Femur (tissue), 1 donor: ENCODE data around the gene CDK10.
A peak's percentile ranks its signal among the peaks of the same experiment; 100 is the strongest.

Source experiments
- DNase-seq: peaks from one replicate; pipeline ENCODE4 v3.0.0-alpha.2; 2017

CDK10 gene

GRCh38 chr16:89716916-89717687 lies 30.6 kb downstream of the CDK10 start:
- peak; percentile 19 for DNase-seq

GRCh38 chr16:89717688-89718505 lies 31.4 kb downstream of the CDK10 start:
- no peak for DNase-seq

DNA sequence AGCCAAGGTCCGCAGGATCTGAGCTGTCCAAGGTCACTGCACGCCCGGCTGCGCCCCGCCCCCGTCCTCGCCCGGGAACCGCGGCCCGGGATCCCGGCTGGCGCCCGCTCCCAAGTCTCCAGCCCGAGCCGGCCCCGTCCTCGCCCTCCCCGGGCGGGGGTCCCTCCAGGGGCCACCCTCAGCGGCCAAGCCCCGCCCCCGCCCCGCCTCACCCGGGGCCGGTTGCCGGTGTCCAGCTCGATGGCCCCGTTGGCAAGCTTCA lies 34.0 kb downstream of the CDK10 start:
- DNase-seq: no peak

GRCh38 chr16:89720813-89721545 lies 34.5 kb downstream of the CDK10 start, which contains the start of the genes VPS9D1 and ZNF276:
TSS of gene VPS9D1 (minus strand) at chr16:89720898. CDS start at chr16:89720861, 37 bp downstream.
TSS of gene ZNF276 (plus strand) at chr16:89721537. CDS start at chr16:89721641, 104 bp downstream.
- peak; percentile 89 for DNase-seq

DNA sequence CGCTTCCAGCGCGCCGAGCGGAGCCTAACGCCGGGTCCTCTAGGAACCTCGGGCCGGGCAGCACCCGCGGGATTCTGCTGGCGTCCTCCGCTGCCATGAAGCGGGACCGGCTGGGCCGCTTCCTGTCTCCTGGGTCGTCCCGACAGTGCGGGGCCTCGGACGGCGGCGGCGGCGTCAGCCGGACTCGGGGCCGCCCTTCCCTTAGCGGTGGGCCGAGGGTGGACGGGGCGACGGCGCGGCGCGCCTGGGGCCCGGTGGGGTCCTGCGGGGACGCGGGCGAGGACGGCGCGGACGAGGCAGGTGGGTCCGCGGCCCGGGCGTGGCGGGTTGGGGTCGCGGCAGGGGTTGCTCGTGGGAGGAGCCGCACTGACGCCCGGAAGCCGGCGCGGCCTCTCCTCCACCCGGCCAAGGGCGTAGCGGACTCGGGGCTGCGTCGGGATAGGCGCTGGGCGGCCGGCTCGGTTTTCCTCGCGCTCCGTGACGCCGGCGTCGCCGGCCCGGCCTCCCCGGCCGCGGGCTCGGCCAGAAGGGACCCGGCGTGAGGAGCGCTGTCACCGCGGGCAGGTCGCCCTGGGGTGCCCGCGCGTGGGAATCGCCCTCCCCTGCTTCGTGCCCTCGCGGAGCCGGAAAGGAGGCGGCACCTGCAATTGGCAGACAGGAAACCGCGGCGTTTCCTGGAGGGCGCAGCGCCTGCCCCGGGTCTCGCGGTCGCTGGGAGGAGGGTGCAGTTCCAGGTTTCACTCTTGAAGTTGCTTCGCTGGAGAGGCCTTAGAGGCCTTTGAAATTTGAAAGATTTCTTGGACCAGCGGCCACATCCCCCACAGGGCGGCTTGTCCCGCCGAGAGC lies 35.3 kb downstream of the CDK10 start:
- peak; percentile 72 for DNase-seq

DNA sequence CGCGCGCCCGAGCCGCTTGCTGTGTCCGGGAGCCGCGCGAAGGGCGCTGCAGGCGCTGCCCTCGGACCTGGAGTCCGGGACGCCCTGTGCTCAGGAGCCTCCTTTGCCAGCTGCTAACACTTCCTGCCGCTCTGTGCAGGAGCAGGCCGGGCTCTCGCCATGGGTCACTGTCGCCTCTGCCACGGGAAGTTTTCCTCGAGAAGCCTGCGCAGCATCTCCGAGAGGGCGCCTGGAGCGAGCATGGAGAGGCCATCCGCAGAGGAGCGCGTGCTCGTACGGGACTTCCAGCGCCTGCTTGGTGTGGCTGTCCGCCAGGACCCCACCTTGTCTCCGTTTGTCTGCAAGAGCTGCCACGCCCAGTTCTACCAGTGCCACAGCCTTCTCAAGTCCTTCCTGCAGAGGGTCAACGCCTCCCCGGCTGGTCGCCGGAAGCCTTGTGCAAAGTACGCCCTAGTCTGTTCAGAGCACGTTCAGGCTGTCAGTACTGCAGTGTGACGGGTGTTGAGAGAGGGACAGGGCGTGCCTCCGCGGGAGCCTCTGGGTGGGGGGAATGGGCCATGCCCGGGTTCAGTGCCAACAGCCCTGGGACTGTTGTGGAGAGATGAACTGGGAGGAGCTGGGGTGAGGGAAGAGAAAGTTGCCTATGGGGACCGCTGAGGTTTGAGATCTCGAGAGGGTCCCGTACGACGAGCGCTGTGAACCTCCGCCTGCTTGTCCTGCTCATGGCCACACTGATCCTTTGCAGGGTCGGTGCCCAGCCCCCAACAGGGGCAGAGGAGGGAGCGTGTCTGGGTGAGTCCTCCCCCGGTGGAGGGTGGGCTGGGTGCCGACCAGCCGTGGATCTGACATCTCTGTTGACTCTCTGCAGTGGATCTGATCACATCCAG lies 36.1 kb downstream of the CDK10 start:
- DNase-seq: peak; percentile 70

DNA sequence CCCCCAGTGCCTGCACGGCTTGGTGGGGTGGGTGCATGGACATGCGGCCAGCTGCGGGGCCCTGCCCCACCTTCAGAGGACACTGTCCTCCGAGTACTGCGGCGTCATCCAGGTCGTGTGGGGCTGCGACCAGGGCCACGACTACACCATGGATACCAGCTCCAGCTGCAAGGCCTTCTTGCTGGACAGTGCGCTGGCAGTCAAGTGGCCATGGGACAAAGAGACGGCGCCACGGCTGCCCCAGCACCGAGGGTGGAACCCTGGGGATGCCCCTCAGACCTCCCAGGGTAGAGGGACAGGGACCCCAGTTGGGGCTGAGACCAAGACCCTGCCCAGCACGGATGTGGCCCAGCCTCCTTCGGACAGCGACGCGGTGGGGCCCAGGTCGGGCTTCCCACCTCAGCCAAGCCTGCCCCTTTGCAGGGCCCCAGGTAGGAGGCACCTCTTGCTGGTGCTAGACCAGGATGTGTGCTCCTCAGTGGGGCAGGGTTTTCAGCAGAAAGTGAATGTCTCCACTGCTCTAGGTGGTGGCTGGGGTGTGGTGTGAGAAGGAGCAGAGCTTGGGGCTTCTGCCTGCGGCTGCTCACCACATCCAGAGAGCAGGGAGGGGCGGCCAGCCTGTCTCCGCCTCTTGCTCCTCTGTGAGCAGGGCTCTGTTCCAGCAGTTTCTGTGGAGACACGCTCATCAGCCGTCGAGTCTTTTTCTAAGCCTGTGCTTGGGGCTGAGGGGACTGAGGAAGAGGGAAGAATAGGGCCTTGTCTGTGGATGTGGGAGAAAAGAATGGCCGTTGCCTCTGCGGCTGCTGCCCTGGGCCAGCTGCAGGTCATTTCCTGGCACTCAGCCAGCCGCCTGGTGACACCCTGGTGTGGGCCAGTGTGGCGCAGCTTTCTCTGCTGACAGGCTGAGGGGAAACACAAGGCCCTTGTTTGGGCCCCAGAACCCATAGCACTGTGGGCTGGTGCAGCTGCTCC lies 37.1 kb downstream of the CDK10 start:
- no peak for DNase-seq

- no peak for DNase-seq
Measured at GRCh38 chr16:89727406-89728120, 41.1 kb downstream of the CDK10 start.

- DNase-seq: no peak
Measured at GRCh38 chr16:89729293-89729692, 42.8 kb downstream of the CDK10 start.

DNA sequence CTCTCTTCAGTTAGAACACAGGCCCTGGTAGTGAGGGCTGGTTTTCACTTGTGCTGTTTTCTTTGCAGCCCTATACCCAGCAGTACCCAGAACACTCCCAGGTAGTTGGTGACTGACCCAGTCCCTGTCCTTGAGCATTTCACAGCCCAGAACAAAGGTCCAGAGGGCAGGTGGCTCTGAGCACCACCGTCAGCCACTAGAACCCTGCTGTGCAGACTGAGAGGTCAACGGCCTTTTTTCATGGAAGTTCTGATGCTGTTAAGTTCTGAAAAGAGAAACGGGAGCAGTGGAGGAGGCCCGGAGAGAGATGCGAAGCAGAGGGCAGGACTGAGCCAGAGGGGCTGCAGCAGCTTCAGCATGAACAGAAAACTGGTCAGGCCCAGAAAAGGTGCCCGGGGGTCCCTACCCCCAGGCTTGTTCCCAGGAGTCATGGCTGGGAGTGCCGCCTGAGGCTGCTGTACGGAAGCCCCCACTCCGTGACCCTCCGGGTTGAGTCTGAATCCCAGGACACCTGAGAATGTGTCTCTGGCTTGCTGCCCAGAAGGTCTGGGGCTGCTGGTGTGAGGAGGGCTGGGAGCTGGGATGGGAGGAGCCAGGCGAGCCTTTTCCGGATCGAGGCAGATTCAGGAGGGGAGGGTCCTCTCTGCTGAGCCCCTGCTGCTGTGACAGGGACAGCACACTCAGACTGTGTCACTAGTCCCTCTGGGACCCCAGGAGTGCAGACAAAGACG lies 43.5 kb downstream of the CDK10 start:
- peak; percentile 56 for DNase-seq

- DNase-seq: no peak
Measured at GRCh38 chr16:89730610-89731234, 44.2 kb downstream of the CDK10 start.

- DNase-seq: no peak
Measured at GRCh38 chr16:89732142-89732917, 45.8 kb downstream of the CDK10 start.

- DNase-seq: no peak
Measured at GRCh38 chr16:89732918-89733242, 46.4 kb downstream of the CDK10 start.

- DNase-seq: no peak
Measured at GRCh38 chr16:89733322-89733721, 46.8 kb downstream of the CDK10 start.

DNA sequence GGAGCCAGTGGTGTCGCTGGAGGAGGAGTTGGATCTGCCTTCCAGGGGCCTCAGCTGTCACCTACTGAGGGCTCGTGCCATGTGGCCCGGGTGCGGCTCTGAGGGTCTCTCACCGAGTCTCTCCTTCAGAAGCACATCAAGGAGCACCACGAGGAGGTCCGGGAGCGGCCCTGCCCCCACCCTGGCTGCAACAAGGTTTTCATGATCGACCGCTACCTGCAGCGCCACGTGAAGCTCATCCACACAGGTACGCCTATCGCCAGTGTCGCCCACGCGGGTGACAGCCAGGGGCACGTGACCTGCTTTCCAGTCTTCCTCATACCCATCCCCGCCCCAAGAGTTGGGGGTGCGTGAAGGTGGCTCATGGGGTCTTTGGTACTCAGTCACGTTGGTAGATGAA lies 47.3 kb downstream of the CDK10 start:
- no peak for DNase-seq

DNA sequence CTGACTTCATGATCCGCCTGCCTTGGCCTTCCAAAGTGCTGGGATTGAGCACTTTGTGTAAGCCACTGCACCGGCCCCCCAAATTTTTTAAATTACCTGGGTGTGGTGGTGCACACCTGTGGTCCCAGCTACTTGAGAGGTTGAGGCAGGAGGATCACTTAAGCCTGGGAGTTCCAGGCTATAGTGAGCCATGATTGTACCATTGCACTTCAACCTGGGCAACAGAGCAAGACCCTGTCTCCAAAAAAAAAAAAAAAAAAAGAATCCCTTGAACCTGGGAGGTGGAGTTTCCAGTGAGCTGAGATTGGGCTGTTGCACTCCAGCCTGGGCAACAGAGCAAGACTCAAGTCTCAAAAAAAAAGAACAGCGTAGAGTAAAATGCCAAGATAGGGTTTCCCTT lies 50.1 kb downstream of the CDK10 start:
- DNase-seq: no peak

- DNase-seq: no peak
Measured at GRCh38 chr16:89737341-89738071, 51.0 kb downstream of the CDK10 start.
